ENCODE results near the gene EFEMP2.

DNA sequence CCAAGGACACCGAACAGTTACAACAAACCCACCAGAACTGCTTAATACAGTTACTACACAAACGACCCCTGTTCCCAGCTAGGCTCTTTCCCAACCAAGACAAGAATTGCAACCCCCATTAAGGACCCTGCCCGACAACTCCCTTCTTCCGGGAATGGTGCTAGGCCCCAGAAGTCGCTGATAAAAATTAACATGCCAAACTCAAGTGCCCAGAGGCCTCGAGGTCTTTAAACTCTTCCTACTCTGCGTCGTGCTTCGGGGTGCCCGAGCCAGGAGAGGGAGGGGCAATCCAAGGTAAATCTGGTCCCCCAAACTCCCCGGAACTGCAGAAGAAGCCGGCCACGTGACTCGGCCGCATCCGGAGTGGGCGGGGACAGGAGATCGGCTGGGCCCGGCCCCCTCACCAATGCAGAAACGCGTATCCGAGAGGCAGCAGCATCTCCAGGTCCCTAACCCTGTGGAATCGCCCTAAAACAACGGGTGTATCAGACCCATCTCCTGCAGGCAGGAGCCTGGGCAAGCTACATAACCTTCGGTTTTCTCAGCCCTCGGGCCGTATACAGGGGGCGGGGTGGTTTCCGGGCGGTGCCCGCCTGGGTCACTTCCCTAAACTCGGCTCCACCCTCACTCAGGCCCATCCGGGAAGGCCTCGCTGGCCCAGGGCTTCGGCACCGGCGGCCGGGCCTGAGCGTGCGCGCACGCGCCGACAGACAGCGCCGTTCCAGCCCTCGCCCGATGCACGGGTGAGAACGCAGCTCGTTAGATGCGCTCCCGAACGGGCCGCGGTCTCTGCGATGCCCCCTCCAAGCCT is 15.7 kb downstream of the EFEMP2 start:
- TF ChIP-seq, protein P1, sequence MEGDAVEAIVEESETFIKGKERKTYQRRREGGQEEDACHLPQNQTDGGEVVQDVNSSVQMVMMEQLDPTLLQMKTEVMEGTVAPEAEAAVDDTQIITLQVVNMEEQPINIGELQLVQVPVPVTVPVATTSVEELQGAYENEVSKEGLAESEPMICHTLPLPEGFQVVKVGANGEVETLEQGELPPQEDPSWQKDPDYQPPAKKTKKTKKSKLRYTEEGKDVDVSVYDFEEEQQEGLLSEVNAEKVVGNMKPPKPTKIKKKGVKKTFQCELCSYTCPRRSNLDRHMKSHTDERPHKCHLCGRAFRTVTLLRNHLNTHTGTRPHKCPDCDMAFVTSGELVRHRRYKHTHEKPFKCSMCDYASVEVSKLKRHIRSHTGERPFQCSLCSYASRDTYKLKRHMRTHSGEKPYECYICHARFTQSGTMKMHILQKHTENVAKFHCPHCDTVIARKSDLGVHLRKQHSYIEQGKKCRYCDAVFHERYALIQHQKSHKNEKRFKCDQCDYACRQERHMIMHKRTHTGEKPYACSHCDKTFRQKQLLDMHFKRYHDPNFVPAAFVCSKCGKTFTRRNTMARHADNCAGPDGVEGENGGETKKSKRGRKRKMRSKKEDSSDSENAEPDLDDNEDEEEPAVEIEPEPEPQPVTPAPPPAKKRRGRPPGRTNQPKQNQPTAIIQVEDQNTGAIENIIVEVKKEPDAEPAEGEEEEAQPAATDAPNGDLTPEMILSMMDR (IDR thresholded peaks at IDR 0.05) = no peak
- peak in 1 of 2 donors; percentile 74 for TF ChIP-seq POLR2A (IDR thresholded peaks at IDR 0.05)
